Osteoblast (primary cell): ENCODE measurements around the gene STYXL2. TPM values are rescaled to one million over a fixed set of nuclear protein-coding genes. Genes with fewer than 3 reads are reported as not detected.

ENCODE experiments used
- DNase-seq: peaks from one replicate; pipeline ENCODE4 v3.0.0; 2011; ENCODE audit warnings: low spot score, mixed read lengths; ENCODE audit not compliant: insufficient read length; ENCODE audit errors: missing footprints
- H2AFZ ChIP-seq: 2 replicates; pipeline ENCODE4 v1.6.0; 2011; ENCODE audit warnings: mild to moderate bottlenecking, low read length
- H3K27ac ChIP-seq: 2 replicates; pipeline ENCODE4 v1.5.1; 2011; ENCODE audit warnings: mild to moderate bottlenecking, low read depth, low read length, moderate library complexity
- H3K27me3 ChIP-seq: 2 replicates; pipeline ENCODE4 v1.6.0; 2012; ENCODE audit warnings: mild to moderate bottlenecking, control low read depth, inconsistent platforms, low read length, moderate library complexity; ENCODE audit not compliant: insufficient read depth
- H3K36me3 ChIP-seq: 2 replicates; pipeline ENCODE4 v1.5.1; 2011; ENCODE audit warnings: mild to moderate bottlenecking, low read length, control low read depth, moderate library complexity; ENCODE audit not compliant: insufficient read depth
- H3K4me1 ChIP-seq: 2 replicates; pipeline ENCODE4 v1.5.1; 2011; ENCODE audit warnings: mild to moderate bottlenecking, low read length, control low read depth, moderate library complexity; ENCODE audit not compliant: insufficient read depth
- H3K4me2 ChIP-seq: 2 replicates; pipeline ENCODE4 v1.6.0; 2011; ENCODE audit warnings: mild to moderate bottlenecking, low read length; ENCODE audit not compliant: insufficient read depth
- H3K4me3 ChIP-seq: fragments of 200-600 bp; sonication (generic); 3 replicates; pipeline ENCODE4 v1.5.1; 2012; ENCODE audit warnings: mild to moderate bottlenecking, low read length, inconsistent platforms; ENCODE audit not compliant: insufficient read depth
- H3K79me2 ChIP-seq: 2 replicates; pipeline ENCODE4 v1.6.0; 2012; ENCODE audit warnings: mild to moderate bottlenecking, low read length, control low read depth, inconsistent platforms; ENCODE audit not compliant: insufficient read depth
- H3K9me3 ChIP-seq: 2 replicates; pipeline ENCODE4 v1.5.1; 2011; ENCODE audit warnings: low read depth, low read length, control low read depth
- H4K20me1 ChIP-seq: 2 replicates; pipeline ENCODE4 v1.6.0; 2012; ENCODE audit warnings: mild to moderate bottlenecking, low read length, control low read depth; ENCODE audit not compliant: insufficient read depth
- CTCF ChIP-seq: IDR thresholded peaks from 2 replicates; pipeline ENCODE4 v1.5.1; 2011; ENCODE audit warnings: mild to moderate bottlenecking, low read depth, low read length, moderate library complexity; ENCODE audit errors: extremely low read depth
- total RNA-seq: library from RNA; depleted of rRNA; stranded (reverse); fragments of >200 nt; gene quantifications from 2 replicates; pipeline ENCODE4 v1.2.3, GENCODE V29; 2012

Gene STYXL2
- total RNA-seq, 1 donor, result not detected

- H4K20me1 ChIP-seq, result no peaks in the 10 kb centered on the region
- peak; percentile 94 for DNase-seq
- H3K27me3 ChIP-seq, result no peaks in the 10 kb centered on the region
- peak; percentile 98 for TF ChIP-seq CTCF
- peaks cover 5% of the 10 kb centered on the region for H3K4me1 ChIP-seq
- no peaks in the 10 kb centered on the region for H3K79me2 ChIP-seq
- peak overlapping the region; percentile 69 for H3K4me2 ChIP-seq
- peak overlapping the region; percentile 90 for H2AFZ ChIP-seq
- H3K36me3 ChIP-seq, result no peaks in the 10 kb centered on the region
- no peak overlapping the region for H3K27ac ChIP-seq
- no peaks in the 10 kb centered on the region for H3K9me3 ChIP-seq
- peak overlapping the region; percentile 38 for H3K4me3 ChIP-seq
These were observed 34.6 kb upstream of the STYXL2 start for GRCh38 chr1:167059045-167059808.

- no peaks in the 10 kb centered on the region for H3K9me3 ChIP-seq
- no peak overlapping the region for H2AFZ ChIP-seq
- H3K27ac ChIP-seq, result no peak overlapping the region
- peaks cover 5% of the 10 kb centered on the region for H3K4me1 ChIP-seq
- H3K79me2 ChIP-seq, result no peaks in the 10 kb centered on the region
- DNase-seq, result no peak
- H3K36me3 ChIP-seq, result no peaks in the 10 kb centered on the region
- H3K27me3 ChIP-seq, result peaks cover 3% of the 10 kb centered on the region
- H4K20me1 ChIP-seq, result no peaks in the 10 kb centered on the region
- no peak for TF ChIP-seq CTCF
- H3K4me2 ChIP-seq, result no peak overlapping the region
- H3K4me3 ChIP-seq, result no peak overlapping the region
These were observed 34.1 kb upstream of the STYXL2 start for GRCh38 chr1:167059809-167060107.

- Histone ChIP-seq H3K4me1 (peaks cover 5% of the 10 kb centered on the region), H3K79me2 (no peaks in the 10 kb centered on the region), H3K27ac (no peak overlapping the region), H4K20me1 (no peaks in the 10 kb centered on the region), H3K9me3 (no peaks in the 10 kb centered on the region), H3K4me2 (no peak overlapping the region), H3K27me3 (peaks cover 4% of the 10 kb centered on the region), H2AFZ (no peak overlapping the region), H3K4me3 (no peak overlapping the region), H3K36me3 (no peaks in the 10 kb centered on the region)
- DNase-seq, result no peak
- peak; percentile 31 for TF ChIP-seq CTCF
These were observed 33.5 kb upstream of the STYXL2 start for GRCh38 chr1:167060141-167061072.

- no peaks in the 10 kb centered on the region for H4K20me1 ChIP-seq
- no peaks in the 10 kb centered on the region for H3K36me3 ChIP-seq
- no peaks in the 10 kb centered on the region for H3K9me3 ChIP-seq
- TF ChIP-seq CTCF, result no peak
- DNase-seq, result no peak
- H3K4me2 ChIP-seq, result no peak overlapping the region
- H3K4me1 ChIP-seq, result peaks cover 5% of the 10 kb centered on the region
- no peak overlapping the region for H3K27ac ChIP-seq
- no peak overlapping the region for H3K4me3 ChIP-seq
- H3K27me3 ChIP-seq, result peaks cover 4% of the 10 kb centered on the region
- no peaks in the 10 kb centered on the region for H3K79me2 ChIP-seq
- H2AFZ ChIP-seq, result no peak overlapping the region
These were observed 32.8 kb upstream of the STYXL2 start for GRCh38 chr1:167061073-167061464.
